A549 (cell line): ENCODE measurements around the gene ATP2B3. TPM values are rescaled to one million over a fixed set of nuclear protein-coding genes. Genes with fewer than 3 reads are reported as not detected.

ENCODE experiments used
- ATAC-seq, 2 experiments: fragments of 200-7000 bp in 1 of 2; fragments of >200 bp in 1 of 2; cut with Nextera tagmentation in 1 of 2; cut with Tn5 transposase in 1 of 2; 3 replicates each; pipeline versions ENCODE4 v1.8.0 to v1.9.1; 2018 to 2020; ENCODE audit warnings: mild to moderate bottlenecking in 1 of 2, moderate library complexity in 1 of 2
- CTCF ChIA-PET: fragments of 300-600 bp; sonication (Branson Sonifier 250); formaldehyde crosslinking; extraction: SDS; loops from one replicate; lab custom pipeline; 2021; ENCODE audit warnings: antibody characterized with exemption, inconsistent platforms; lab: Yijun Ruan, JAX
- POLR2A ChIA-PET: fragments of 350-600 bp; formaldehyde crosslinking; extraction: SDS; loops from one replicate; lab custom pipeline; 2021; ENCODE audit warnings: antibody characterized with exemption, inconsistent platforms; lab: Yijun Ruan, JAX
- DNase-seq, 2 experiments: peaks; one replicate each; pipeline versions ENCODE4 v3.0.0 to v3.0.0-alpha.2; 2011 to 2016; ENCODE audit warnings: low read depth in 1 of 2, low spot score in 1 of 2
- FAIRE-seq: peaks from 2 replicates; lab custom pipeline; 2011; peaks lifted over from hg19 to GRCh38; lab: Jason Lieb, UNC
- H3K27ac ChIP-seq, 2 experiments: fragments of >200 bp; sonication (Bioruptor Twin); formaldehyde crosslinking; 3 replicates each; pipeline ENCODE4 v1.5.1; 2016 to 2017
- H3K4me1 ChIP-seq: fragments of >200 bp; sonication (Bioruptor Twin); formaldehyde crosslinking; 3 replicates; pipeline ENCODE4 v1.6.1; 2016
- H3K4me2 ChIP-seq: fragments of >200 bp; sonication (Bioruptor Twin); formaldehyde crosslinking; 3 replicates; pipeline ENCODE4 v1.6.1; 2016
- H3K4me3 ChIP-seq: fragments of >200 bp; sonication (Bioruptor Twin); formaldehyde crosslinking; 3 replicates; pipeline ENCODE4 v1.5.1; 2016
- H3K9me3 ChIP-seq: fragments of >200 bp; sonication (Bioruptor Twin); formaldehyde crosslinking; 3 replicates; pipeline ENCODE4 v1.6.1; 2016
- CBX2 ChIP-seq: fragments of 200-600 bp; sonication (generic); IDR thresholded peaks from 2 replicates; pipeline ENCODE4 v1.6.1; 2016; ENCODE audit warnings: low read depth, mild to moderate bottlenecking, borderline replicate concordance
- CBX8 ChIP-seq: fragments of 200-600 bp; sonication (generic); IDR thresholded peaks from 2 replicates; pipeline ENCODE4 v1.6.1; 2016
- CHD2 ChIP-seq: fragments of 150-350 bp; IDR thresholded peaks from 2 replicates; pipeline ENCODE4 v1.6.1; 2014; ENCODE audit warnings: low read length; ENCODE audit not compliant: partially characterized antibody
- CHD4 ChIP-seq: fragments of 200-600 bp; sonication (generic); IDR thresholded peaks from 2 replicates; pipeline ENCODE4 v1.6.1; 2016; ENCODE audit warnings: antibody characterized with exemption, mild to moderate bottlenecking, borderline replicate concordance
- EP300 ChIP-seq, 2 experiments: fragments of >200 bp; sonication (Bioruptor Twin); formaldehyde crosslinking; IDR thresholded peaks; 2 replicates in 1 of 2; 3 replicates in 1 of 2; pipeline ENCODE4 v1.6.1; 2016 to 2017
- ESRRA ChIP-seq: fragments of 150-350 bp; IDR thresholded peaks from 2 replicates; pipeline ENCODE4 v1.6.1; 2014; ENCODE audit warnings: mild to moderate bottlenecking, low read length, borderline replicate concordance
- FOSL2 ChIP-seq, 2 experiments: fragments of 450-650 bp in 1 of 2; fragments of >200 bp in 1 of 2; sonication (Bioruptor Twin) in 1 of 2; formaldehyde crosslinking; IDR thresholded peaks; 2 replicates each; pipeline versions ENCODE4 v1.5.0 to v1.6.1; 2016 to 2020; ENCODE audit warnings: mild to moderate bottlenecking in 1 of 2, moderate library complexity in 1 of 2
- HDAC2 ChIP-seq: fragments of 200-600 bp; sonication (generic); IDR thresholded peaks from 2 replicates; pipeline ENCODE4 v1.6.1; 2016
- JUNB ChIP-seq: fragments of >200 bp; sonication (Bioruptor Twin); formaldehyde crosslinking; IDR thresholded peaks from 2 replicates; pipeline ENCODE4 v1.6.1; 2016
- KDM1A ChIP-seq: fragments of 200-600 bp; sonication (generic); IDR thresholded peaks from 2 replicates; pipeline ENCODE4 v1.6.1; 2016; ENCODE audit warnings: low read depth, mild to moderate bottlenecking
- MAX ChIP-seq: IDR thresholded peaks from 2 replicates; pipeline ENCODE4 v1.6.1; 2012
- NFE2L2 ChIP-seq: fragments of 150-350 bp; conservative IDR thresholded peaks from 2 replicates; pipeline ENCODE4 v1.6.1; 2014; ENCODE audit warnings: low read length
- PHF8 ChIP-seq: fragments of 200-600 bp; sonication (generic); IDR thresholded peaks from 2 replicates; pipeline ENCODE4 v1.6.1; 2016; ENCODE audit warnings: low read depth, mild to moderate bottlenecking, antibody characterized with exemption, moderate library complexity, borderline replicate concordance
- POLR2AphosphoS2 ChIP-seq: conservative IDR thresholded peaks from 2 replicates; pipeline ENCODE4 v1.6.1; 2012; ENCODE audit warnings: low read length, improper control_type of control experiment, inconsistent platforms
- RFX5 ChIP-seq: fragments of 450-650 bp; IDR thresholded peaks from 2 replicates; pipeline ENCODE4 v1.7.1; 2014; ENCODE audit warnings: antibody characterized with exemption, mild to moderate bottlenecking, moderate library complexity
- RNF2 ChIP-seq: fragments of 200-600 bp; sonication (generic); IDR thresholded peaks from 2 replicates; pipeline ENCODE4 v1.6.1; 2016; ENCODE audit warnings: low read depth, mild to moderate bottlenecking, antibody characterized with exemption, moderate library complexity, borderline replicate concordance
- SMC3 ChIP-seq: fragments of >200 bp; sonication (Bioruptor Twin); formaldehyde crosslinking; IDR thresholded peaks from 3 replicates; pipeline ENCODE4 v1.6.1; 2018; ENCODE audit warnings: inconsistent platforms
- TFCP2L1 ChIP-seq: fragments of 250-450 bp; sonication (Bioruptor Pico); IDR thresholded peaks from 2 replicates; pipeline ENCODE4 v1.5.0; 2021; ENCODE audit warnings: mild to moderate bottlenecking
- ZC3H11A ChIP-seq: fragments of 450-650 bp; IDR thresholded peaks from 2 replicates; pipeline ENCODE4 v1.6.1; 2014; ENCODE audit warnings: antibody characterized with exemption, mild to moderate bottlenecking
- ZFP36 ChIP-seq: fragments of 450-650 bp; IDR thresholded peaks from 2 replicates; pipeline ENCODE4 v1.6.1; 2014; ENCODE audit warnings: borderline replicate concordance; ENCODE audit not compliant: partially characterized antibody
- ZNF302 ChIP-seq: fragments of 250-450 bp; sonication (Bioruptor Pico); IDR thresholded peaks from 2 replicates; pipeline ENCODE4 v1.9.0; 2021; ENCODE audit warnings: inconsistent platforms, mild to moderate bottlenecking, moderate library complexity
- ZSCAN20 ChIP-seq: fragments of 250-450 bp; sonication (Bioruptor Pico); IDR thresholded peaks from 2 replicates; pipeline ENCODE4 v1.8.0; 2022; ENCODE audit warnings: mild to moderate bottlenecking, moderate library complexity
- WGBS: methylation state at CpG from one replicate; pipeline ENCODE4 v1.1.6; 2017; ENCODE audit errors: missing lambda C conversion rate; 5-methylcytosine and 5-hydroxymethylcytosine counted together
- polyA plus RNA-seq, 4 experiments: library from polyadenylated mRNA; depleted of rRNA in 3 of 4; stranded (reverse); fragments of >200 nt; fragmentation: RNase III in 1 of 4; extraction: RNeasy Plus Mini Kit Qiagen cat#74134 plus additional on column Dnase treatment in 1 of 4; gene quantifications; 2 replicates in 3 of 4; 3 replicates in 1 of 4; pipeline ENCODE4 v1.2.3, GENCODE V29; 2011 to 2017
- TF ChIP-seq, protein P1 (sequence below): fragments of 250-450 bp; sonication (Bioruptor Pico); IDR thresholded peaks from 2 replicates; pipeline ENCODE4 v1.5.0; 2021; ENCODE audit warnings: mild to moderate bottlenecking, moderate library complexity, borderline replicate concordance
- TF ChIP-seq, protein P2 (sequence below): IDR thresholded peaks from 2 replicates; pipeline ENCODE4 v1.6.1; 2012; ENCODE audit warnings: low read depth, borderline replicate concordance
- TF ChIP-seq, protein P3 (sequence below): IDR thresholded peaks from 2 replicates; pipeline ENCODE4 v1.6.1; 2012

ATP2B3 gene
- polyA plus RNA-seq, 2 of the 4 experiments (the other 2 are of a cell fraction) = 0.13 to 0.30 TPM

- Histone ChIP-seq H3K4me1 (no peaks in the 10 kb centered on the region), H3K9me3 (no peaks in the 10 kb centered on the region), H3K4me2 (no peak overlapping the region), H3K4me3 (no peak overlapping the region), H3K27ac (no peak overlapping the region)
- ATAC-seq = no peak
- no CpG with 5 or more reads among the region's 7 CpGs for WGBS
- ChIA-PET CTCF (interaction anchor here (0.6 to 1.5 kb wide), 3 partner anchors 9 to 1375 kb away, joined by 3 to 10 read pairs (median 3); partner anchors contain the start of gene HAUS7), POLR2A (no interaction called here)
- no peak for FAIRE-seq
- no peak for TF ChIP-seq RNF2
- no peak for TF ChIP-seq ESRRA
- TF ChIP-seq, protein P1, sequence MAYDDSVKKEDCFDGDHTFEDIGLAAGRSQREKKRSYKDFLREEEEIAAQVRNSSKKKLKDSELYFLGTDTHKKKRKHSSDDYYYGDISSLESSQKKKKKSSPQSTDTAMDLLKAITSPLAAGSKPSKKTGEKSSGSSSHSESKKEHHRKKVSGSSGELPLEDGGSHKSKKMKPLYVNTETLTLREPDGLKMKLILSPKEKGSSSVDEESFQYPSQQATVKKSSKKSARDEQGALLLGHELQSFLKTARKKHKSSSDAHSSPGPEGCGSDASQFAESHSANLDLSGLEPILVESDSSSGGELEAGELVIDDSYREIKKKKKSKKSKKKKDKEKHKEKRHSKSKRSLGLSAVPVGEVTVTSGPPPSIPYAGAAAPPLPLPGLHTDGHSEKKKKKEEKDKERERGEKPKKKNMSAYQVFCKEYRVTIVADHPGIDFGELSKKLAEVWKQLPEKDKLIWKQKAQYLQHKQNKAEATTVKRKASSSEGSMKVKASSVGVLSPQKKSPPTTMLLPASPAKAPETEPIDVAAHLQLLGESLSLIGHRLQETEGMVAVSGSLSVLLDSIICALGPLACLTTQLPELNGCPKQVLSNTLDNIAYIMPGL (CRISPR knock-in tag) = no peak
- TF ChIP-seq, protein P2, sequence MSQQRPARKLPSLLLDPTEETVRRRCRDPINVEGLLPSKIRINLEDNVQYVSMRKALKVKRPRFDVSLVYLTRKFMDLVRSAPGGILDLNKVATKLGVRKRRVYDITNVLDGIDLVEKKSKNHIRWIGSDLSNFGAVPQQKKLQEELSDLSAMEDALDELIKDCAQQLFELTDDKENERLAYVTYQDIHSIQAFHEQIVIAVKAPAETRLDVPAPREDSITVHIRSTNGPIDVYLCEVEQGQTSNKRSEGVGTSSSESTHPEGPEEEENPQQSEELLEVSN = no peak
- TF ChIP-seq ZNF302 = no peak
- no peak for TF ChIP-seq POLR2AphosphoS2
- no peak for TF ChIP-seq CHD2
- no peak for TF ChIP-seq TFCP2L1
- TF ChIP-seq KDM1A = no peak
- no peak for TF ChIP-seq CBX2
- no peak for TF ChIP-seq JUNB
- no peak for TF ChIP-seq ZC3H11A
- DNase-seq = no peak
Observed at GRCh38 chrX:153498453-153498852, 19.0 kb upstream of the ATP2B3 start.

DNA sequence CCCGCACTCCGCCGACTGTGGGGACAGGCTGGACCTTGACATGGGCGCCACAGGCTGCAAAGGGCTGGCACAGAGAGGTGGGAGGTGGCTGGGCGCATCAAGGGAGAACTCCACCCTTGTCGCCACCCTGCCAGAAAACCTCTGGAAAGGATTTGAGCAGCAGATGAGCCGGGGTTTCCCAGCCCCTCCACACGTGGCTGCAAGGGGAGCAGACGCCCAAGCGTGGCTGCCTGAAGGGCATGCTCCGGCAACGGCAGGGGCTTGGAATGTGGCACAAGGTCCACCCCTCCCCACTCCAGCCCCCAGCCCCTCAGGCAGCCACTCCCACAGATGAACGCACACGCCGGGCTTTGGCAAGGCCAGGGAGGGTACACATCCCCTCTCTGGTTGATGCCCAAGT is 18.1 kb upstream of the ATP2B3 start:
- H3K9me3 ChIP-seq = no peaks in the 10 kb centered on the region
- TF ChIP-seq, protein P1 (CRISPR knock-in tag) = no peak
- no peak for TF ChIP-seq JUNB
- ChIA-PET POLR2A (no interaction called here), CTCF (interaction anchor here (0.6 to 1.3 kb wide), 3 partner anchors 28 to 1376 kb away, joined by 3 to 5 read pairs (median 5); partner anchors contain the start of gene HAUS7)
- DNase-seq (no peak), ATAC-seq (no peak), FAIRE-seq (no peak)
- no peak overlapping the region for H3K4me2 ChIP-seq
- no peaks in the 10 kb centered on the region for H3K4me1 ChIP-seq
- no peak overlapping the region for H3K27ac ChIP-seq
- WGBS = 68% methylated on average over 3 of the region's 15 CpGs
- H3K4me3 ChIP-seq = no peak overlapping the region

GRCh38 chrX:153499876-153500275 is 17.6 kb upstream of the ATP2B3 start:
- no peak overlapping the region for H3K4me2 ChIP-seq
- no peak for FAIRE-seq
- H3K9me3 ChIP-seq = no peaks in the 10 kb centered on the region
- no peaks in the 10 kb centered on the region for H3K4me1 ChIP-seq
- no peak overlapping the region for H3K27ac ChIP-seq
- no peak for TF ChIP-seq ESRRA
- no peak for TF ChIP-seq EP300 (IDR thresholded peaks at IDR 0.05)
- TF ChIP-seq, protein P3, sequence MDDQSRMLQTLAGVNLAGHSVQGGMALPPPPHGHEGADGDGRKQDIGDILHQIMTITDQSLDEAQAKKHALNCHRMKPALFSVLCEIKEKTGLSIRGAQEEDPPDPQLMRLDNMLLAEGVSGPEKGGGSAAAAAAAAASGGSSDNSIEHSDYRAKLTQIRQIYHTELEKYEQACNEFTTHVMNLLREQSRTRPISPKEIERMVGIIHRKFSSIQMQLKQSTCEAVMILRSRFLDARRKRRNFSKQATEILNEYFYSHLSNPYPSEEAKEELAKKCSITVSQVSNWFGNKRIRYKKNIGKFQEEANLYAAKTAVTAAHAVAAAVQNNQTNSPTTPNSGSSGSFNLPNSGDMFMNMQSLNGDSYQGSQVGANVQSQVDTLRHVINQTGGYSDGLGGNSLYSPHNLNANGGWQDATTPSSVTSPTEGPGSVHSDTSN = no peak
- TF ChIP-seq SMC3 = no peak
- TF ChIP-seq ZFP36 = no peak
- no peak for TF ChIP-seq CHD2
- no peak for TF ChIP-seq MAX
- TF ChIP-seq CHD4 = no peak
- TF ChIP-seq RFX5 = no peak
- TF ChIP-seq CBX8 = no peak
- no peak for TF ChIP-seq FOSL2 (IDR thresholded peaks at IDR 0.05)
- TF ChIP-seq FOSL2 (CRISPR knock-in tag; IDR thresholded peaks at IDR 0.05) = no peak
- no peak for TF ChIP-seq NFE2L2
- TF ChIP-seq POLR2AphosphoS2 = no peak
- no peak for TF ChIP-seq PHF8
- no peak for TF ChIP-seq HDAC2
- TF ChIP-seq ZSCAN20 = no peak
- POLR2A ChIA-PET = no interaction called here
- WGBS = 76% methylated on average over 7 of the region's 17 CpGs
- no peak for ATAC-seq
- no peak for DNase-seq
- H3K4me3 ChIP-seq = no peak overlapping the region
- CTCF ChIA-PET = interaction anchor here (1.2 to 1.3 kb wide), 2 partner anchors 29 to 39 kb away, joined by 5 read pairs; partner anchors contain the start of gene HAUS7
